Measurements from ENCODE around the gene TOMM22. TPM values are rescaled to one million over a fixed set of nuclear protein-coding genes. Genes with fewer than 3 reads are reported as not detected.

TOMM22 gene
- total RNA-seq, 1 experiment from 2014 or later = 113 TPM

DNA sequence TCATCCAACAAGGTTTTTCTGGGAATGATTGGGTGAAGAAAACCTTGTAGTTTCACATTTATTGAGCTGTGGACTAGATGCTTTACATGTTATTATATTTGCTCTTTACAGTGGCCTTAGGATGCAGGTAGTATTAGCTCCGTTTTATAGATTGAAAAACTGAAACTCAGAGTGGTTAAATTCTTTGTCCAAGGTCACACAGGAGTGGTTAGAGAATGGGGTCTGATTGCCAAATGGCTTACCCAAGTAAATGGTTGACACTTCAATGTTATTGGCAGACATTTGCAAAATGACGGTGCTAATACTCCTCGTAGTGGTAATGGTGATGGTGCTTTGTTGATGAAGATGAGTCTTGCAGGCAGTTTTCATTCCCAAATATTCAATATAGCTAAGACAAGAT is 26.2 kb downstream of the TOMM22 start:
- H3K27ac Mint-ChIP-seq (ENCODE audit: unreplicated experiment) = no peak overlapping the region
- CTCF ChIA-PET = no interaction called here

DNA sequence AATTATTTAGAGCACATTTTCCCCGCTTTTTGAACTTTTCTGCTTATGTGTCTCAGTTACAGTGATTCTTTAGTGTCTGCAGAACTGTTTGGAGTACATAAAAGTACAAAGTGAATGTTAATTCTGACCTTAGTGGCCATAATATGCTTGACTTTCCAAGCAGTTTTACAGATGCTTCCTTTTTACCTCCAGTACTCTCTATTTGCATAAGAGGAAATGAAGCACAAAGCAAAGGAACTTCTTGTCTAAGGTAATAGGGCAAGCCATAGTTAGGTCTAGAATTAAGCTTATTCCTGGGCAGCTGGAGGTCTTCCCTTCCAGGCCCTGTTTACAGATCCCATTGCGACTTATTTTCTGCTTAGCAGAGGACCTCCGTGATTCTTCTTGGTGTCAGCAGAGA is 27.5 kb downstream of the TOMM22 start:
- Mint-ChIP-seq H3K4me3 (ENCODE audit: unreplicated experiment) (no peak overlapping the region), H3K27ac (ENCODE audit: unreplicated experiment) (no peak overlapping the region), H3K4me1 (ENCODE audit: low read depth, unreplicated experiment) (peaks cover 23% of the 10 kb centered on the region), H3K27me3 (ENCODE audit: insufficient read depth, unreplicated experiment) (no peaks in the 10 kb centered on the region), H3K36me3 (ENCODE audit: insufficient read depth, unreplicated experiment) (peaks cover 34% of the 10 kb centered on the region), H3K9me3 (ENCODE audit: unreplicated experiment) (no peaks in the 10 kb centered on the region)
- Histone ChIP-seq H3K4me3 (ENCODE audit: low read depth, low read length) (no peak overlapping the region), H3K4me1 (peaks cover 13% of the 10 kb centered on the region), H3K27me3 (replicated peaks; ENCODE audit: control insufficient read depth, insufficient read depth, low read length) (no peaks in the 10 kb centered on the region), H3K36me3 (ENCODE audit: control insufficient read depth, insufficient read depth, low read length) (peaks cover 4% of the 10 kb centered on the region; the same call in 1 of the 2 replicates), H3K9me3 (no peaks in the 10 kb centered on the region)
- POLR2A ChIA-PET = no interaction called here
- CTCF ChIA-PET = no interaction called here
- no TSS peak for BruUV-seq (replicated peaks)
- intact Hi-C loops (cut with micrococcal nuclease; ENCODE audit: unreplicated experiment) = loop anchor here (5.0 kb wide), 1 partner anchor 48 kb away; the partner anchor contains the start of gene SUN2
- no peak for DNase-seq
- TF ChIP-seq, protein P1, sequence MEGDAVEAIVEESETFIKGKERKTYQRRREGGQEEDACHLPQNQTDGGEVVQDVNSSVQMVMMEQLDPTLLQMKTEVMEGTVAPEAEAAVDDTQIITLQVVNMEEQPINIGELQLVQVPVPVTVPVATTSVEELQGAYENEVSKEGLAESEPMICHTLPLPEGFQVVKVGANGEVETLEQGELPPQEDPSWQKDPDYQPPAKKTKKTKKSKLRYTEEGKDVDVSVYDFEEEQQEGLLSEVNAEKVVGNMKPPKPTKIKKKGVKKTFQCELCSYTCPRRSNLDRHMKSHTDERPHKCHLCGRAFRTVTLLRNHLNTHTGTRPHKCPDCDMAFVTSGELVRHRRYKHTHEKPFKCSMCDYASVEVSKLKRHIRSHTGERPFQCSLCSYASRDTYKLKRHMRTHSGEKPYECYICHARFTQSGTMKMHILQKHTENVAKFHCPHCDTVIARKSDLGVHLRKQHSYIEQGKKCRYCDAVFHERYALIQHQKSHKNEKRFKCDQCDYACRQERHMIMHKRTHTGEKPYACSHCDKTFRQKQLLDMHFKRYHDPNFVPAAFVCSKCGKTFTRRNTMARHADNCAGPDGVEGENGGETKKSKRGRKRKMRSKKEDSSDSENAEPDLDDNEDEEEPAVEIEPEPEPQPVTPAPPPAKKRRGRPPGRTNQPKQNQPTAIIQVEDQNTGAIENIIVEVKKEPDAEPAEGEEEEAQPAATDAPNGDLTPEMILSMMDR (IDR thresholded peaks at IDR 0.05; ENCODE audit: insufficient read depth in 1 of 2, low read depth in 1 of 2, low read length in 1 of 2, severe bottlenecking in 1 of 2, unreplicated experiment in 1 of 2) = no peak

More for the DNA sequence above, 26.2 kb downstream of the TOMM22 start:
- H3K4me1 Mint-ChIP-seq (ENCODE audit: low read depth, unreplicated experiment) = peaks cover 23% of the 10 kb centered on the region
- POLR2A ChIA-PET = interaction anchor here (1.0 to 1.2 kb wide), 2 partner anchors 10 to 14 kb away, joined by 4 read pairs; no protein-coding TSS in a partner anchor
- Histone ChIP-seq H3K27me3 (replicated peaks; ENCODE audit: control insufficient read depth, insufficient read depth, low read length) (no peaks in the 10 kb centered on the region), H3K9me3 (no peaks in the 10 kb centered on the region), H3K36me3 (ENCODE audit: control insufficient read depth, insufficient read depth, low read length) (peaks cover 4% of the 10 kb centered on the region; the same call in 1 of the 2 replicates), H3K4me3 (ENCODE audit: low read depth, low read length) (no peak overlapping the region), H3K4me1 (peaks cover 13% of the 10 kb centered on the region)
- H3K9me3 Mint-ChIP-seq (ENCODE audit: unreplicated experiment) = no peaks in the 10 kb centered on the region
- BruUV-seq (replicated peaks) = no TSS peak
- no peak for DNase-seq
- no peaks in the 10 kb centered on the region for H3K27me3 Mint-ChIP-seq (ENCODE audit: insufficient read depth, unreplicated experiment)
- TF ChIP-seq, protein P1 (IDR thresholded peaks at IDR 0.05; ENCODE audit: insufficient read depth in 1 of 2, low read depth in 1 of 2, low read length in 1 of 2, severe bottlenecking in 1 of 2, unreplicated experiment in 1 of 2) = no peak
- H3K36me3 Mint-ChIP-seq (ENCODE audit: insufficient read depth, unreplicated experiment) = peaks cover 34% of the 10 kb centered on the region
- peak overlapping the region; percentile 89 for H3K4me3 Mint-ChIP-seq (ENCODE audit: unreplicated experiment)
- intact Hi-C loops (cut with micrococcal nuclease; ENCODE audit: unreplicated experiment) = loop anchor here (5.0 kb wide), 1 partner anchor 49 kb away; the partner anchor contains the start of gene SUN2

DNA sequence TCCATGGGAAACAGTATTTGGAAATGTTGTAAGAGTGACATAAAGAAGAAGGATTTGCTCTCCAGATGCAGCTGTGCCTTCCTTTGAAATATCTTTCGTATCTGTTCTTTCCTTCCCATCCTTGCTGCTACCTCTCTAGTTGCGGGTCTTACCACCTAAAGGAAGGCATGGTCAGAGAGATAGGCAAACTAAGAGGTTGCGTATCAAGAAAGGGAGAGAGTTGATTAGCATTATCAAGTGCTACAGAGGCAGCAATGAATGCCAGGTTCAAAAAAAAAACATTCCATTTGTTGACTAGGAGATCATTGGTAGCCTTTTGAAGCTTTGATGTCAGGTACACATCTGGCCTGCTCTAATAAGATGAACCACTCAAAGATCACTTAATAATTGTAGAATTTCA is 28.6 kb downstream of the TOMM22 start:
- intact Hi-C loops (cut with micrococcal nuclease; ENCODE audit: unreplicated experiment) = no loop called here
- H3K9me3 Mint-ChIP-seq (ENCODE audit: unreplicated experiment) = no peaks in the 10 kb centered on the region
- Histone ChIP-seq H3K4me3 (ENCODE audit: low read depth, low read length) (no peak overlapping the region), H3K27me3 (replicated peaks; ENCODE audit: control insufficient read depth, insufficient read depth, low read length) (no peaks in the 10 kb centered on the region), H3K4me1 (peaks cover 9% of the 10 kb centered on the region; the same call in 1 of the 2 replicates), H3K36me3 (ENCODE audit: control insufficient read depth, insufficient read depth, low read length) (peaks cover 5% of the 10 kb centered on the region), H3K9me3 (no peaks in the 10 kb centered on the region)
- DNase-seq = no peak
- H3K36me3 Mint-ChIP-seq (ENCODE audit: insufficient read depth, unreplicated experiment) = peaks cover 32% of the 10 kb centered on the region
- CTCF ChIA-PET = no interaction called here
- no TSS peak for BruUV-seq (replicated peaks)
- H3K27me3 Mint-ChIP-seq (ENCODE audit: insufficient read depth, unreplicated experiment) = no peaks in the 10 kb centered on the region
- H3K4me1 Mint-ChIP-seq (ENCODE audit: low read depth, unreplicated experiment) = peaks cover 23% of the 10 kb centered on the region
- TF ChIP-seq, protein P1 (IDR thresholded peaks at IDR 0.05; ENCODE audit: insufficient read depth in 1 of 2, low read depth in 1 of 2, low read length in 1 of 2, severe bottlenecking in 1 of 2, unreplicated experiment in 1 of 2) = no peak
- no peak overlapping the region for H3K4me3 Mint-ChIP-seq (ENCODE audit: unreplicated experiment)
- H3K27ac Mint-ChIP-seq (ENCODE audit: unreplicated experiment) = no peak overlapping the region
- POLR2A ChIA-PET = no interaction called here

All from Caco-2 (cell line).